HuH-7 (cell line): Measurements from ENCODE around the gene PCDHB3.
"Not testable (repeated sequence)": the region's sequence is repeated elsewhere in the genome, so short reads cannot be mapped to it uniquely, and the experiment has no call there.

ENCODE experiments used
- DNase-seq: peaks from one replicate; pipeline ENCODE4 v3.0.0; 2011; ENCODE audit warnings: low spot score

The PCDHB3 gene

GRCh38 chr5:141100243-141100805 lies at the start of gene PCDHB3:
PCDHB3 (plus strand) TSS chr5:141100473; CDS start chr5:141100650, 177 bp downstream.
- peak; percentile 79 for DNase-seq

GRCh38 chr5:141050622-141051520 lies 49.4 kb upstream of the PCDHB3 start, which contains the start of gene PCDHB1:
PCDHB1 (plus strand) TSS chr5:141051374; CDS start chr5:141051471, 97 bp downstream.
- DNase-seq, result no peak

DNA sequence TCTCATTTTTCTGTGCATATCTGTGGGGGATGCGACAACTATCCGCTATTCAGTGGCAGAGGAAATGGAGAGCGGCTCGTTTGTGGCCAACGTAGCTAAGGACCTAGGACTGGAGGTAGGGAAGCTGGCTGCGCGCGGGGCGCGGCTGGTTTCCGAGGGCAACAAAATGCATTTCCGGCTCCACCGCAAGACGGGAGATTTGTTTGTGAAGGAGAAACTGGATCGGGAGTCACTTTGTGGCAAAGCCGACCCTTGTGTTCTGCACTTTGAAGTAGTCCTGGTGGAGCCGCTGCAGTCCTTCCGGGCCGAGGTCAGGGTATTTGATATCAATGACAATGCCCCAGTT lies 48.8 kb upstream of the PCDHB3 start:
- no peak for DNase-seq

DNA sequence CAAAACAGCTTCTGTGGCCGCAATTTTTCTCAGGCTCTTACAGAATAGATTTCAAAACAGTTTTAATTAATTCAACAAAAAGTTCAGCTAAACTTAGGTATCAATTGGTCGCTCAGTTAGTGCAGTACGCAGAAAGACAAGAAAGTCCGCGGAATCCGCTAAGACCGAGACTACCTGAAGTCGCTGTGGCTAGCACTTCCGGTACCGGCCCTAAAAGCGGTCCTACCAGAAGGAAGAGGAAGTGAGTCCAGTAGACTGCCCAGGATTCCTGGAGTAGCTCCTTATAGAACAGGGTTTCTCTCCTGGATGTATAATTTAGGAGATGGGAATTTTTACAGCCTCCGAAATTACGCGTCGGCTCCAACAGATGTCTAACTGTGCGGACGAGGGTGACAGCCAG lies 22.4 kb upstream of the PCDHB3 start:
- no peak for DNase-seq

DNA sequence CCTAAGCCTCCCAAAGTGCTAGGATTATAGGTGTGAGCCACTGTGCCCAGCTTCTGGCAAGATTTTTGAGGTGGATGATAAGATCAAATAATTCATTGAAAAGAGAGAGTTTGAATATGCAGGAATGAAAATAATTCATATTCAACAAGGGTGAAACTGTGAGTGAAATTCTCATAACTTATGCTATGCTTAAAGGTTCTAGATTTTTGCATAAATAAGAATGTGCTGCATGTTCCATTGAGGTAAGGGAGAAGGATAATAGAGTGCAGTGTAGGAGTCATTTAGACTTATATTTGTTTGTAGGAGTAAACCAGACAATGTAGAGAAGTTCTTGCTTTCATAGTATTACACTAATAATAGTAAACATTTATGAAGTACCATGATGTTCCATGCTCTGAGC lies 18.0 kb upstream of the PCDHB3 start:
- DNase-seq, result no peak

GRCh38 chr5:141084487-141084989 lies 15.7 kb upstream of the PCDHB3 start:
- peak; percentile 52 for DNase-seq

GRCh38 chr5:141094481-141095262 lies 5.6 kb upstream of the PCDHB3 start, which contains the start of gene PCDHB2:
PCDHB2 (plus strand) TSS chr5:141094615; CDS start chr5:141094791, 176 bp downstream.
- DNase-seq, result peak; percentile 73

DNA sequence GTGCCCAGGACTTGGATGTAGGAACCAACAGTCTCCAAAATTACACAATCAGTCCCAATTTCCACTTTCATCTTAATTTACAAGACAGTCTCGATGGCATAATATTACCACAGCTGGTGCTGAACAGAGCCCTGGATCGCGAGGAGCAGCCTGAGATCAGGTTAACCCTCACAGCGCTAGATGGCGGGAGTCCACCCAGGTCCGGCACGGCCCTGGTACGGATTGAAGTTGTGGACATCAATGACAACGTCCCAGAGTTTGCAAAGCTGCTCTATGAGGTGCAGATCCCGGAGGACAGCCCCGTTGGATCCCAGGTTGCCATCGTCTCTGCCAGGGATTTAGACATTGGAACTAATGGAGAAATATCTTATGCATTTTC lies 5.0 kb upstream of the PCDHB3 start:
- no peak for DNase-seq

GRCh38 chr5:141096181-141096580 lies 4.1 kb upstream of the PCDHB3 start:
- DNase-seq, result not testable (repeated sequence)

DNA sequence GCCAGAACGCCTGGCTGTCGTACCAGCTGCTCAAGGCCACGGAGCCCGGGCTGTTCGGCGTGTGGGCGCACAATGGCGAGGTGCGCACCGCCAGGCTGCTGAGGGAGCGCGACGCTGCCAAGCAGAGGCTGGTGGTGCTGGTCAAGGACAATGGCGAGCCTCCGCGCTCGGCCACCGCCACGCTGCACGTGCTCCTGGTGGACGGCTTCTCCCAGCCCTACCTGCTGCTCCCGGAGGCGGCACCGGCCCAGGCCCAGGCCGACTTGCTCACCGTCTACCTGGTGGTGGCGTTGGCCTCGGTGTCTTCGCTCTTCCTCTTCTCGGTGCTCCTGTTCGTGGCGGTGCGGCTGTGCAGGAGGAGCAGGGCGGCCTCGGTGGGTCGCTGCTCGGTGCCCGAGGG lies 3.7 kb upstream of the PCDHB3 start:
- not testable (repeated sequence) for DNase-seq

DNA sequence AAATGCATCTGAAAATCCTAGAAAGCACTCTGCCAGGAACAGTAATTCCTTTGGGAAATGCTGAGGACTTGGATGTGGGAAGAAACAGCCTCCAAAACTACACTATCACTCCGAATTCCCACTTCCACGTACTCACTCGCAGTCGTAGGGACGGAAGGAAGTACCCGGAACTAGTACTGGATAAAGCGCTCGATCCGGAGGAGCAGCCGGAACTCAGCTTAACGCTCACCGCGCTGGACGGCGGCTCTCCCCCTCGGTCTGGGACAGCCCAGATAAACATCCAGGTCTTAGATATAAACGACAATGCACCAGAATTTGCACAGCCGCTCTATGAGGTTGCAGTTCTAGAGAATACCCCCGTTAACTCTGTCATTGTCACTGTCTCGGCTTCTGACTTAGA lies 786 bp downstream of the PCDHB3 start:
- peak; percentile 62 for DNase-seq

- not testable (repeated sequence) for DNase-seq
These were observed 1.8 kb downstream of the PCDHB3 start for GRCh38 chr5:141102070-141102469.

- DNase-seq, result not testable (repeated sequence)
These were observed 2.2 kb downstream of the PCDHB3 start for GRCh38 chr5:141102471-141102870.

DNA sequence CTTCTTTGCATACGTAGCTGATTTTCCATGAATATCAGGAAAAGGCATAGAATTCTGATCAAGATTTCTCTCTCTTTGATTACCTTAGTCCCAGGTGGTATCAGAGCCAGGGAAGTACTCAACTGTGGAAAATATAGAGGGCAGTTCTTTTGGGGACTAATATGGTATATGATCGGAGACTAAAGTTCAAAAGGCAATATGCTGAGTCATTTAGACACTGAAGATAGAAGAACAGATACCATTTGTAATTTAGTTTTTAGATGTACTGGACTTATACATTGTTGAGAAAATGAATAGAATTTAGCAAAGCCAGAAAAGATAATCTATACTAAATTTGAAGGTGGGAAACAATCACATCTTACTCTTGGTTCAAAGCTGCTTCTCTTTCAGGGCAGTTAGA lies 5.1 kb downstream of the PCDHB3 start:
- no peak for DNase-seq

- no peak for DNase-seq
These were observed 19.0 kb downstream of the PCDHB3 start for GRCh38 chr5:141119250-141119649.

DNA sequence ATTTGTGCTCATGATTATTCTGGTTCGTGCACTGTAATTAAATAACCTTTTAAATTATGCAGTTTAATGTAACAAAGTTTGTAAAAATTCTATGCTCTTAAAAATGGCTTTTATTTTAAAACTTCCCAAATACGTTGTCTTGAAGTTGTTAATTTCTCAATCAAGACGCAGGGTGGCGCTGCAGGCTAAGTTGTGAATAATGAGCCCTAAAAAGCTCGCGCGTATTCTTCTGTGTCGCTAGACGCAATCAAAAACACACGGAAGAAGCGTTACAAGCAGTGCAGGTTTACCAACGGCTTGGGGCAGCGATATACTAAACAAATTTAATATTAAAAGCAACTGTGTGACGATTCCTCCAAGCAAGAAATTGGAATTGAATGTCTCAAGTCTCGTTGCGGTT lies 21.3 kb downstream of the PCDHB3 start, which contains the start of gene PCDHB4:
PCDHB4 (plus strand) TSS at position 256 of the 400 bp plus-strand sequence. CDS start 181 bp downstream, outside the sequence.
- no peak for DNase-seq

DNA sequence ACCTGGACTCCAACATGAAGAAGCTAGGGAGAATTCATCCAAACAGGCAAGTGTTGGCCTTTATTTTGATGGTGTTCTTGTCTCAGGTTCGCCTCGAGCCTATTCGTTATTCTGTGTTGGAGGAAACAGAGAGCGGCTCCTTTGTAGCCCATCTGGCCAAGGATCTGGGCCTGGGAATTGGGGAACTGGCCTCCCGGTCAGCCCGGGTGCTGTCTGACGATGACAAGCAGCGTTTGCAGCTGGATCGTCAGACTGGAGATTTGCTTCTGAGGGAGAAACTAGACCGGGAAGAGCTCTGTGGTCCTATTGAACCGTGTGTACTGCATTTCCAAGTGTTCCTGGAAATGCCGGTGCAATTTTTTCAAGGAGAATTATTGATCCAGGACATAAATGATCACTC lies 21.7 kb downstream of the PCDHB3 start:
- no peak for DNase-seq

- not testable (repeated sequence) for DNase-seq
These were observed 23.3 kb downstream of the PCDHB3 start for GRCh38 chr5:141123396-141124135.

DNA sequence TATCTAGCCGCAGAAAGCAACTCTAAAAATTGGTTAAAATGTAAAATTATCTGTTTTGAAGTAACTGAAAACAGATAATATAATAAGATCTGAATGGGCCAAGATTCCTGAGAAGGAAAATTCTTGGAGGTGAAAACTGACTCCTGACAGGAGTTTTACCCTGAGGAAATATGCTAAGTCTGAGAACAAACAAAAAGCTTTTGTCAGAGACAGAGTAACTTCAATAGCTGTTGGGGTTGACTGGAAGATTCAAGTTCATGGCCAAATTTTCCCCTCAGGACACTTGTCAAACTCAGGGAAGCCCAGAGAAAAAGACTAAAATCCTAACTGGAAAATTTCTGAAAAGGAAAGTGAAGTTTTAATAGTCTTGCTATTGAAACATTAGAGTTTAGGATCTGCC lies 27.0 kb downstream of the PCDHB3 start:
- no peak for DNase-seq

- DNase-seq, result peak; percentile 72
These were observed 34.9 kb downstream of the PCDHB3 start, which contains the start of gene PCDHB5 for GRCh38 chr5:141135030-141135717. PCDHB5 (plus strand) TSS chr5:141135206; CDS start chr5:141135435, 229 bp downstream.
